Lung (tissue), 12 donors: ENCODE measurements around the gene MIGA2. TPM values are rescaled to one million over a fixed set of nuclear protein-coding genes. Genes with fewer than 3 reads are reported as not detected.

Experiments
- ATAC-seq: fragments of 200-7000 bp; cut with Tn5 transposase; one replicate; pipeline ENCODE4 v1.9.1; 2020; ENCODE audit warnings: moderate number of reproducible peaks; ENCODE audit not compliant: insufficient read depth, low FRiP score
- DNase-seq, 3 donors: peaks; one replicate each; pipeline ENCODE4 v3.0.0-alpha.2; 2013 to 2017
- H3K27ac ChIP-seq, 2 donors: one replicate each; pipeline ENCODE4 v1.5.1; 2013; ENCODE audit warnings: mild to moderate bottlenecking in 2 of 2, moderate library complexity in 2 of 2, control low read depth in 1 of 2, inconsistent platforms in 1 of 2, low read depth in 1 of 2, low read length in 1 of 2
- H3K27me3 ChIP-seq, 3 donors: one replicate each; pipeline ENCODE4 v1.5.1; 2013; ENCODE audit warnings: low read length in 2 of 3; ENCODE audit not compliant: control insufficient read depth in 3 of 3, insufficient read depth in 3 of 3
- H3K36me3 ChIP-seq, 4 donors: one replicate each; pipeline ENCODE4 v1.5.1; 2013; ENCODE audit warnings: low read length in 4 of 4, mild to moderate bottlenecking in 1 of 4, moderate library complexity in 1 of 4; ENCODE audit not compliant: control insufficient read depth in 4 of 4, insufficient read depth in 4 of 4
- H3K4me1 ChIP-seq, 5 donors: one replicate each; pipeline ENCODE4 v1.5.1; 2013; ENCODE audit warnings: low read length in 5 of 5, mild to moderate bottlenecking in 2 of 5, moderate library complexity in 1 of 5; ENCODE audit not compliant: control insufficient read depth in 5 of 5, insufficient read depth in 5 of 5
- H3K4me3 ChIP-seq: one replicate; pipeline ENCODE4 v1.5.1; 2013; ENCODE audit warnings: mild to moderate bottlenecking, control low read depth, moderate library complexity
- H3K9ac ChIP-seq, 2 donors: one replicate each; pipeline ENCODE4 v1.5.1; 2013; ENCODE audit warnings: low read length in 2 of 2, control low read depth in 1 of 2; ENCODE audit not compliant: insufficient read depth in 1 of 2
- H3K9me3 ChIP-seq, 4 donors: one replicate each; pipeline ENCODE4 v1.5.1; 2013; ENCODE audit warnings: low read length in 3 of 4, mild to moderate bottlenecking in 1 of 4, moderate library complexity in 1 of 4; ENCODE audit not compliant: control insufficient read depth in 4 of 4, insufficient read depth in 3 of 4
- WGBS, 2 donors: extraction: QIAGEN DNeasy Blood & Tissue Kit; methylation state at CpG; one replicate each; pipeline ENCODE4 v1.1.7; 2013; 5-methylcytosine and 5-hydroxymethylcytosine counted together
- polyA plus RNA-seq, 2 donors: library from polyadenylated mRNA; stranded (reverse); fragments of 200-250 nt; gene quantifications; one replicate each; pipeline ENCODE4 v1.2.1, GENCODE V29; 2013
- total RNA-seq, 2 donors: library from RNA; depleted of rRNA in 1 of 2; stranded (reverse); fragments of >200 nt in 1 of 2; gene quantifications; one replicate each; pipeline ENCODE4 v1.2.1, GENCODE V29; 2014 to 2021
- TF ChIP-seq, protein P1 (sequence below): IDR thresholded peaks from 2 replicates; pipeline ENCODE4 v1.5.1; 2012; ENCODE audit warnings: mild to moderate bottlenecking; ENCODE audit errors: control extremely low read depth, extremely low read depth
- donor health status: control.
- donor health status: control.
- donor health status: Bipolar disorder and iron deficiency.
- donor health status: healthy.
- donor health status: DM: yes; HTN: yes; CAD: no.

MIGA2 gene
- total and polyA plus RNA-seq, 4 donors: 18.6 to 31.6 (median 21.0) TPM

DNA sequence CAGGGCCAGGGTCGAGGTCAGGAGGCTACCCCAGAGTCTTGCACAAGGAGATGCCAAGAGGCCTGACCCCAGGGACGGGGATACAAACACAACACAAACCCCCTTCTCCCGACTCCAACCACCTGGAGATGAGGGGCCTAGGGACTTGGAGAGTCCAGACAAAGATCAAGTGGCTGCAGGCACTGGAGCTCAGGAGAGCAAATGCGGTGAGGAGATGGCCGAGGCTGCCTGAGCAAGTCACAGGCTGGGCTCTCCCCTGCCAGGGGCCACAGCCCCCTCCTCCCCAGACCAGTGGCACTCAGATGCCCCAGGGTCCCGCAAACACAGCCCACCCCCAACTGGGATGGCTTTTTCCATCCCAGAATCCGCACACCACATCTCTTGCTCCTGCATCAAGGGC, 24.1 kb upstream of the MIGA2 start:
- Histone ChIP-seq H3K9ac (no peak overlapping the region), H3K4me1 (no peaks in the 10 kb centered on the region), H3K36me3 (peaks cover 5 to 60% (median 9%) of the 10 kb centered on the region in 4 donors), H3K9me3 (no peaks in the 10 kb centered on the region), H3K27me3 (no peaks in the 10 kb centered on the region), H3K27ac (no peak overlapping the region), H3K4me3 (no peak overlapping the region)
- WGBS, 2 donors: 91 to 97% methylated on average over 7 of the region's 7 CpGs
- TF ChIP-seq, protein P1, sequence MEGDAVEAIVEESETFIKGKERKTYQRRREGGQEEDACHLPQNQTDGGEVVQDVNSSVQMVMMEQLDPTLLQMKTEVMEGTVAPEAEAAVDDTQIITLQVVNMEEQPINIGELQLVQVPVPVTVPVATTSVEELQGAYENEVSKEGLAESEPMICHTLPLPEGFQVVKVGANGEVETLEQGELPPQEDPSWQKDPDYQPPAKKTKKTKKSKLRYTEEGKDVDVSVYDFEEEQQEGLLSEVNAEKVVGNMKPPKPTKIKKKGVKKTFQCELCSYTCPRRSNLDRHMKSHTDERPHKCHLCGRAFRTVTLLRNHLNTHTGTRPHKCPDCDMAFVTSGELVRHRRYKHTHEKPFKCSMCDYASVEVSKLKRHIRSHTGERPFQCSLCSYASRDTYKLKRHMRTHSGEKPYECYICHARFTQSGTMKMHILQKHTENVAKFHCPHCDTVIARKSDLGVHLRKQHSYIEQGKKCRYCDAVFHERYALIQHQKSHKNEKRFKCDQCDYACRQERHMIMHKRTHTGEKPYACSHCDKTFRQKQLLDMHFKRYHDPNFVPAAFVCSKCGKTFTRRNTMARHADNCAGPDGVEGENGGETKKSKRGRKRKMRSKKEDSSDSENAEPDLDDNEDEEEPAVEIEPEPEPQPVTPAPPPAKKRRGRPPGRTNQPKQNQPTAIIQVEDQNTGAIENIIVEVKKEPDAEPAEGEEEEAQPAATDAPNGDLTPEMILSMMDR: no peak
- DNase-seq (no peak), ATAC-seq (no peak)

DNA sequence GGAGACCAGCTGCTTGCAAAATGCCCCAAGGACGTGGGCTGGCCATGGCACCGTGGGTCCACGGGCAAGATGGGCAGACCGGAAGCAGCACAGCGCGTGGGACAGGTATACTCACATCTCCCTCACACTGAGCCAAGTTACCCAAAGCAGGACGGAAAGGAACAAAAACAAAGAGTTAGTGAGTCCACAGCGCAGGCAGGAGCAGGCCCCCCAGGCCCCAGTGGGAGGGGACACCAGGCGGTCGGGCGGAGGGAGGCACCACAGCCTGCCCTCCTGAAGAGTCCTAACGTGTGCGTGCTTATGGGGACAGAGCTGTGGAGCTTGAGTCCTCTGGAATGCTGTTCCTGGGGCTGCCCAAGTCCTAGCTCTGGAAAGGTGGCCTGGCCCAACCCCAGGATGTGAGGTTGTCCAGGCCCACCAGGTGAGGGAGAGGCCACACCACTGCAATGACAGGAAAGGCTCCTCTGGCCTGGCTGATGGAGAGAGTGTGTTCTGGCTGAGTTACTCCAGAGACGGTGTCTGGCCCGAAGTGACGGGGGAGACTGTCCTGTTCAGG, 23.5 kb upstream of the MIGA2 start:
- peaks cover 3 to 57% (median 5%) of the 10 kb centered on the region in 4 donors for H3K36me3 ChIP-seq
- TF ChIP-seq, protein P1: no peak
- no peak overlapping the region for H3K27ac ChIP-seq
- H3K9ac ChIP-seq: no peak overlapping the region
- H3K27me3 ChIP-seq: no peaks in the 10 kb centered on the region
- no peak for DNase-seq
- no peak overlapping the region for H3K4me3 ChIP-seq
- ATAC-seq: no peak
- H3K9me3 ChIP-seq: no peaks in the 10 kb centered on the region
- WGBS, 2 donors: 95% methylated on average over 16 of the region's 16 CpGs
- no peaks in the 10 kb centered on the region for H3K4me1 ChIP-seq

DNA sequence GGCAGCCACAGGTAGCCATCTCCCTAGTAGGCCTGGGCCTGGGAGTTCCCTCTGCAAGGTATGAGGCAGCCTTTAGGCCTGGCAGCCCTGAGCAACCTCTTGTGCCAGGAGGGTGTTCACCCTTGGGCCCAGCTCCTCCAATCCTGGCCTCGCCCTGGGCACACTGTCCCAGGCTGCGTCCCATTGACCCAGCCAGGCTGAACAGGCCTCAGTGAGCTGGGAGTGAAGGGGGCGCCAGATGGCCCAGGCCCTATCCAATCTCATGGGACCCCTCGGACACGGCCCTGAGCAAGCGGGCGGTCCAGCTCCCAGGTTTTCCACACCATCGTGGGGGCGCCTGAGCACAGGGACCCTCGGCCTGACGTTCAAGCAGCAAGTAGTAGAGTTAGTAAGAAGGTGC, 22.8 kb upstream of the MIGA2 start:
- Histone ChIP-seq H3K27ac (no peak overlapping the region), H3K27me3 (no peaks in the 10 kb centered on the region), H3K36me3 (peaks cover 3 to 50% (median 5%) of the 10 kb centered on the region in 4 donors), H3K4me1 (no peaks in the 10 kb centered on the region), H3K9me3 (no peaks in the 10 kb centered on the region), H3K9ac (no peak overlapping the region), H3K4me3 (no peak overlapping the region)
- TF ChIP-seq, protein P1: no peak
- no peak for ATAC-seq
- no peak for DNase-seq
- WGBS, 2 donors: 96% methylated on average over 11 of the region's 11 CpGs

DNA sequence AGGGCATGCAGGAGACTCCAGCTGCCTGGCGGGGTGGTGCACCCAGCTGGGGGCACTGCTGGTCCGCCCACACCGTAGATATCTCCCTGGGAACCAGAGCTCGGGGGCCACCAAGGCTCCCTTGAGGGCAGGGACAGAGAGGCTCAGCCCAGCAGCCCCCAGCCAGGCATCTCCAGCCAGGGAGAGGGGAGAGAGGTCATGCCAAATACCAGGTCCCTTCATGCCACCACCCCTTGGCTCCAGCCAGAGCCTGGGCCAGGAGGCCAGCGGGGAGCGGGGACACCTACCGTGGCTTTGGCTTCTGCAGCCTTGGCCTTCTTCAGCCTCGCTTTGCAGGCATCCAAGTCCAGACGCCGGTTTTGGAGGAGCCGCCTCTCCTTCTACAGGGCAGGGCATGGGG, 22.3 kb upstream of the MIGA2 start:
- H3K4me1 ChIP-seq: no peaks in the 10 kb centered on the region
- ATAC-seq: no peak
- no peak overlapping the region for H3K9ac ChIP-seq
- no peaks in the 10 kb centered on the region for H3K27me3 ChIP-seq
- DNase-seq: no peak
- H3K27ac ChIP-seq: no peak overlapping the region
- H3K36me3 ChIP-seq: peaks cover 3 to 46% (median 5%) of the 10 kb centered on the region in 4 donors
- TF ChIP-seq, protein P1: no peak
- no peak overlapping the region for H3K4me3 ChIP-seq
- 90 to 96% methylated on average over 10 to 11 of the region's 11 CpGs for WGBS, 2 donors
- H3K9me3 ChIP-seq: no peaks in the 10 kb centered on the region
